ENCODE measurements around the gene TMEM145.

GRCh38 chr19:42292963-42293362 is 20.1 kb upstream of the TMEM145 start:
- TF ChIP-seq SIN3A (IDR thresholded peaks at IDR 0.05; ENCODE audit: borderline replicate concordance, insufficient read depth, low read length) (no peak), REST (IDR thresholded peaks at IDR 0.05; ENCODE audit: insufficient read depth in 1 of 2, low read depth in 2 of 2, low read length in 2 of 2) (no peak), POLR2AphosphoS5 (IDR thresholded peaks at IDR 0.05; ENCODE audit: low read depth, low read length) (no peak)
